PC-9 (cell line): ENCODE measurements around the gene SIT1.

ENCODE experiments used
- CTCF ChIP-seq: fragments of 200-600 bp; sonication (generic); conservative IDR thresholded peaks from 2 replicates; pipeline ENCODE4 v1.6.1; 2017; ENCODE audit warnings: mixed run types, antibody characterized with exemption, mild to moderate bottlenecking, moderate library complexity
- EZH2 ChIP-seq: fragments of 200-600 bp; sonication (generic); IDR thresholded peaks from 2 replicates; pipeline ENCODE4 v1.8.0; 2017; ENCODE audit warnings: antibody characterized with exemption, low read depth

GRCh38 chr9:35679091-35679490 is 28.4 kb upstream of the SIT1 start:
- no peak for TF ChIP-seq CTCF
- no peak for TF ChIP-seq EZH2
